Endometrial microvascular endothelial cells (primary cell): ENCODE measurements around the gene NPAS3. TPM values are rescaled to one million over a fixed set of nuclear protein-coding genes. Genes with fewer than 3 reads are reported as not detected.

Experiments used
- in situ Hi-C: cut with HindIII; loops from 2 replicates; pipeline ENCODE4 v1.10.0; 2017; ENCODE audit warnings: low sequenced_read_pairs, low pct_unique_long_range_greater_than_20kb; ENCODE audit errors: inconsistent ontology term
- total RNA-seq: library from RNA; depleted of rRNA; stranded (reverse); fragments of >200 nt; gene quantifications from one replicate; pipeline ENCODE4 v1.2.3, GENCODE V29; 2015; ENCODE audit errors: inconsistent ontology term

The NPAS3 gene
- total RNA-seq, 1 donor from 2014 or later = not detected

GRCh38 chr14:32939254-32940065 lies 781 bp downstream of the NPAS3 start:
- in situ Hi-C loops = no loop called here

GRCh38 chr14:32940066-32940651 lies 1.5 kb downstream of the NPAS3 start:
- in situ Hi-C loops = no loop called here

DNA sequence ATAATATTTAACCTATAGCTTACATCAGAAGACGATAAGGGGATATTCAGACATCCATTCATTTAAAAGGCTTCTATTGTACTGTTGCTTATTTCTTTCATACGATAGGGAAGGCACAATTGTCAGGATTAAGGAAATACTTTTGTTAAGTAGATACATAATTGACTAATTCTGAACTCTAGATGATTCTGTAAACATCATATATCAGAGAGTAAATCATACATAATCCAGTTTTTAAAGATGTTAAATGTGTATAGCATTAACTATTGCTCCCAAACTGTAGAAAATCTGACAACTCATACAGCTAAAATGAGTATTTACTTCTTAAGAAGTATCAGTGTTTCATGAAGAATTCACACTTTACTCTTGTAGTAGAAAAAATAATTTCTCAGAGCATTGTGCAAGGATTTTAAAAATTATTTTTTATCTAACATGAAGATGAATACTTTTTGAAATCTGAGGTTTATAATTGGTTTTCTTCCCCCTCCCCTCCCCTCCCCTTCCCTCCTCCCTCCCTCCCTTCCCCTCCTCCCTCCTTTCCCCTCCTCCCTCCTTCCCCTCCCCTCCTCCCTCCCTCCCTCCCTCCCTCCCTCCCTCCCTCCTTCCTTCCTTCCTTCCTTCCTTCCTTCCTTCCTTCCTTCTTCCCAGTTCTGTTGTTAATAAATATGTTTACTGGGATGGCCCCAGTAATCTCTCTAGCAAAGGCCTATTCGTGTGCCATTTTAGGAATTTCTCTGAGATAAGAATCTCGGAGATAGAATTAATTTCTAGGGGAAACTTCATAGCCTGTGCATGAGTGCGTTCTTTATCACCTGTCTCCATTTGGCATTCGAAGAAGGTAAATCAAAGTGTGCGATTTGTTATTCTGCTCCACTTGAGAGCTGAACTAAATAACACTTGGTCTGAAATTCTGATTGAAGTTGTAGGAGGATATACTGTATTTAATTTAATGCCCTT lies 2.3 kb downstream of the NPAS3 start:
- in situ Hi-C loops = no loop called here

- in situ Hi-C loops = no loop called here
Observed at GRCh38 chr14:32941668-32942065, 3.0 kb downstream of the NPAS3 start.

GRCh38 chr14:32947081-32947480 lies 8.4 kb downstream of the NPAS3 start:
- in situ Hi-C loops = no loop called here

- in situ Hi-C loops = no loop called here
Observed at GRCh38 chr14:32947792-32948191, 9.1 kb downstream of the NPAS3 start.

DNA sequence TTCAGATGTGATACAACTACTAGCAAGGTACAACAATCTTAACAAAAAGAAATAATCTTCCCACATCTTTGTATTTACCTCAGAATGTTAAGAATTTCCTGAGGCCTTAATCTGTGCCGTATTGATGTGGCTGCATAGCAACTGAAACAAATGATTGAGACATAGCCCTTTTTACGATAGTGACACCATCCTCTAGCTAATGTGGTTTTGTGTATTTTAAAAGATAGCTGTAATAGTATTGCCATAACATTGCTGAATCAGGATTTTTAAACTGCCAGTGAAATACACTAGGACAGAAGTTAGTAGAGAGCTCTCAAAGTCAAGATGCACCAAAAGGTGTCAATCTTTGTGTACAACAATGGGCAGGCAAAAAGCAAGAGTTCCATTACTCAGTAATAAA lies 11.9 kb downstream of the NPAS3 start:
- in situ Hi-C loops = no loop called here

DNA sequence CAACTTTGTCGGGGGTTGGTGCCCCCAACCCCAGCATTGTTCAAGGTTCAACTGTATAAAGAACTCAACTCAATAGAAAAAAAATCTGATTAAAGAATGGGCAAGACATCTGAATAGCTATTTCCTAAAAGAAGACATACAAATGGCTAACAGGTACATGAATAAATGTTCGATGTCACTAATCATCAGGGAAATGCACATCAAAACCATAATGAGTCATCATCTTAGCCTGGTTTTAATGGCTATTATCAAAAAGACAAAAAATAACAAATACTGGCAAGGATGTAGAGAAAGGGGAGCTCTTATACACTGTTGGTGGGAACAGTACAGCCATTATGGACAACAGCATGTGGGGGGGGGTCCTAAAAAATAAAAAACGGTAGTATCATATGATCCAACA lies 28.7 kb downstream of the NPAS3 start:
- in situ Hi-C loops = no loop called here

DNA sequence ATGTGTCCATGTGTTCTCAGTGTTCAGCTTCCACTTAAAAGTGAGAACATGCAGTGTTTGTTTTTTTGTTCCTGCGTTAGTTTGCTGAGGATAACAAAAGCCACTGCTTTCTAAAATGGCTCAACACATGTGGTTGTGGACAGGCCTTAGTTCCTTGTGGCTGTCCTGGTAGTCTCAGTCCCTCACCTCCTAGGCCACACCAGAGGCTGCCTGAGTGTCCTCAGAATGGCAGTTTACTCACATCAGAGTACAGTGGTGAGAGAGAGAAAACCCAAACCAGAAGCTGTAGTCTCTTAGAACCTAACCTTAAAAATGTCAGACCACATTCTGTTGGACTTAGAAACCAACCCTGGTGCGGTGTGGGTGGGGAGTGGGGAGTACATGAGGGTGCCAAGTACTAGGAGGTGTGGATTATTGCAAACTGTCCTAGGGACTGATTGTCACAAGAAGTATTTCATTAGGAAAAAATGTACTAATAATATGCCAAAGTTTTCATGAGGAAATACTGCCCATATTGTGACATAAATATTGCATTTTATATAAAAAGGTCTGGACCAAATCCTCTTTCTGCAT lies 30.4 kb downstream of the NPAS3 start:
- in situ Hi-C loops = no loop called here

GRCh38 chr14:32977913-32978312 lies 39.2 kb downstream of the NPAS3 start:
- in situ Hi-C loops = no loop called here

GRCh38 chr14:32978691-32979255 lies 40.1 kb downstream of the NPAS3 start:
- in situ Hi-C loops = no loop called here

DNA sequence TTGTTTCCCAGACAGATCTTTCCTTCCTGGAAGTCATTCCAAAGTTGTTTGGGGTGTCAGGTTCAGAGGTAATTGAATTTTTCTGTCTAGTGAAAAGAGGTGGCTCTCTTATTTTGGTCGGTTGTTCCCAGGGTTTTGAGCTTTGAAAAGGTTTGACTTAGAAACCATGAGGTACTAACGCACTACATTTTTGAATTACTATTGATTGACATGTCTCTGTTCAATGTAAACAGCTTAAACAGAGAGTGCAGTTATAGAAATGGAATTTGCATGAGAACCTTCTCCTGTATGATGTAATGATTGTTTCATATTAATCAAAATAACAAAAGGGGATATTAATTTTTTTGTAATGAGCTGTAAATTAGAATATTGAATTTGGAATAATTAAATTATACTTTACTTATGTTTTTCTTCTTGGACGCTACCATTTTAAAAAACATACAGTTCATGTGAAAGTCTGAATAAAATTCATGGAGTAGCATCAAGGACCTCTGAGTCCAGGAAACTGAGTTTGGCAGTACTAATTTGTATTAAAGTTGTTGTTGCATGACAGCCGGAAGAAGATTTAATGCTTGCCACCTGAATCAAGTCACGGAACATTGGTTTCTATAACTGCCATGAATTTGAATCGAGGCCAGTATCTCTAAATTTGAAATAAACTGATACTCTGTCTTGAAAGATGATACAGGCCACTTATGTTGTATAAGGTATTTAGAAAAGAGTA lies 41.7 kb downstream of the NPAS3 start:
- in situ Hi-C loops = no loop called here

GRCh38 chr14:32980902-32981501 lies 42.3 kb downstream of the NPAS3 start:
- in situ Hi-C loops = no loop called here

- in situ Hi-C loops = no loop called here
Observed at GRCh38 chr14:32984241-32984930, 45.7 kb downstream of the NPAS3 start.

- in situ Hi-C loops = no loop called here
Observed at GRCh38 chr14:32985866-32986265, 47.2 kb downstream of the NPAS3 start.

- in situ Hi-C loops = no loop called here
Observed at GRCh38 chr14:32986791-32987540, 48.3 kb downstream of the NPAS3 start.

- in situ Hi-C loops = no loop called here
Observed at GRCh38 chr14:32991691-32992090, 53.0 kb downstream of the NPAS3 start.
